Measurements from ENCODE around the gene DMD. TPM values are rescaled to one million over a fixed set of nuclear protein-coding genes. Genes with fewer than 3 reads are reported as not detected.
"Not testable (repeated sequence)": the region's sequence is repeated elsewhere in the genome, so short reads cannot be mapped to it uniquely, and the experiment has no call there.

Gene DMD
- polyA plus RNA-seq, 2 of the 4 experiments (the other 2 are of a cell fraction): 0.03 TPM; not detected in 1

DNA sequence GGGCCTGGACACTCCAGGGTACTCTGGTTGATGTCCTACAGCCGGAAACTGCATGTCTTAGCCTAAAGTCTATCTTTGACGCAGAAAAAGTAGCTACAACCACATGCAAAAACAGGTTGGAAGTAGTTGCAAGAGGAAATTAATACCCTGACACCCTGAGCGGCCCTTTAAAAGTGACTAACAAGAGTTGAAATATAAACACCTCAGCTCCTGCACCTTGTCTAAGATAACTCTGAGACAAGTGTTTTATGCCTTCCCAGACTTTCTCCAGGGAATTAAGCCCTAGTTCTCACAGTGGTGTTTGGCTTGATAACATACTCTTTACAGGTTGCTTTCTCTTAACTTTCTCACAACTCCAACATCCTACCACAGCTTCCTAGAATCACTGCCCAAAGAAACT is 943.1 kb downstream of the DMD start (continued):
- TF ChIP-seq JUN (IDR thresholded peaks at IDR 0.05) (no peak), KDM1A (IDR thresholded peaks at IDR 0.05; ENCODE audit: low read depth) (no peak), BHLHE40 (IDR thresholded peaks at IDR 0.05; ENCODE audit: low read depth, low read length) (no peak)

GRCh38 chrX:32267796-32268195 is 943.6 kb downstream of the DMD start:
- no peaks in the 10 kb centered on the region for H3K4me1 ChIP-seq
- ATAC-seq (no peak), DNase-seq (ENCODE audit: low read depth in 1 of 2, low spot score in 1 of 2) (no peak), FAIRE-seq (peak; percentile 51)
- H3K4me2 ChIP-seq: no peak overlapping the region
- CTCF ChIA-PET: no interaction called here
- no peak overlapping the region for H3K4me3 ChIP-seq
- WGBS (ENCODE audit: missing lambda C conversion rate): 5% methylated on average over 2 of the region's 2 CpGs
- H3K9me3 ChIP-seq: no peaks in the 10 kb centered on the region
- POLR2A ChIA-PET: no interaction called here
- H3K27ac ChIP-seq: no peak overlapping the region
- TF ChIP-seq FOSB (CRISPR knock-in tag; IDR thresholded peaks at IDR 0.05) (no peak), GATA3 (IDR thresholded peaks at IDR 0.05; ENCODE audit: borderline replicate concordance) (no peak), EHF (CRISPR knock-in tag; IDR thresholded peaks at IDR 0.05) (no peak), EP300 (IDR thresholded peaks at IDR 0.05) (no peak), RARB (CRISPR knock-in tag; IDR thresholded peaks at IDR 0.05) (no peak), CBX8 (IDR thresholded peaks at IDR 0.05) (no peak), NFE2L2 (conservative IDR thresholded peaks at IDR 0.05; ENCODE audit: low read length) (no peak), NPAS2 (CRISPR knock-in tag; IDR thresholded peaks at IDR 0.05; ENCODE audit: borderline replicate concordance) (no peak), CHD2 (IDR thresholded peaks at IDR 0.05; ENCODE audit: low read length, partially characterized antibody) (no peak), PBX3 (IDR thresholded peaks at IDR 0.05) (no peak), RNF2 (IDR thresholded peaks at IDR 0.05; ENCODE audit: borderline replicate concordance, low read depth) (no peak), SREBF2 (IDR thresholded peaks at IDR 0.05) (no peak)
- TF ChIP-seq, protein P1, sequence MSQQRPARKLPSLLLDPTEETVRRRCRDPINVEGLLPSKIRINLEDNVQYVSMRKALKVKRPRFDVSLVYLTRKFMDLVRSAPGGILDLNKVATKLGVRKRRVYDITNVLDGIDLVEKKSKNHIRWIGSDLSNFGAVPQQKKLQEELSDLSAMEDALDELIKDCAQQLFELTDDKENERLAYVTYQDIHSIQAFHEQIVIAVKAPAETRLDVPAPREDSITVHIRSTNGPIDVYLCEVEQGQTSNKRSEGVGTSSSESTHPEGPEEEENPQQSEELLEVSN (IDR thresholded peaks at IDR 0.05; ENCODE audit: borderline replicate concordance, low read depth): no peak
- TF ChIP-seq, protein P2, sequence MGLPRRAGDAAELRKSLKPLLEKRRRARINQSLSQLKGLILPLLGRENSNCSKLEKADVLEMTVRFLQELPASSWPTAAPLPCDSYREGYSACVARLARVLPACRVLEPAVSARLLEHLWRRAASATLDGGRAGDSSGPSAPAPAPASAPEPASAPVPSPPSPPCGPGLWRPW (IDR thresholded peaks at IDR 0.05): no peak

DNA sequence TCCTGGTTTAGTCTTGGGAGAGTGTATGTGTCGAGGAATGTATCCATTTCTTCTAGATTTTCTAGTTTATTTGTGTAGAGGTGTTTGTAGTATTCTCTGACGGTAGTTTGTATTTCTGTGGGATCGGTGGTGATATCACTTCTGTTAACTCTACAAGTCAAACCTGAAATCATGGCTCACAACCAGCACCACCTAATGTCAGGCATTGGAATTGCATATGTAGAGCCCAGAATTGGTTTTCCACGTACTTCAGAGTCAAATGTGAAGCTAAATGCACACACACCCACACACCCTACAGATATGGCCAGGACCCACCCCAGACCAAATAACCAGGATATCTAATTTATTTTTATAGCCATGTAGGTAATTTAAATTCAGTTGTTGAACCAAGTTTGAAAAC is 964.7 kb downstream of the DMD start:
- H3K4me1 ChIP-seq, ATAC-seq, H3K27ac ChIP-seq, POLR2A ChIA-PET, CTCF ChIA-PET, H3K4me3 ChIP-seq, H3K4me2 ChIP-seq, FAIRE-seq, H3K9me3 ChIP-seq: not testable (repeated sequence)
- 4% methylated on average over 4 of the region's 4 CpGs for WGBS (ENCODE audit: missing lambda C conversion rate)
- peak in 1 of 2 experiments; percentile 21 for DNase-seq (ENCODE audit: low read depth in 1 of 2, low spot score in 1 of 2)

DNA sequence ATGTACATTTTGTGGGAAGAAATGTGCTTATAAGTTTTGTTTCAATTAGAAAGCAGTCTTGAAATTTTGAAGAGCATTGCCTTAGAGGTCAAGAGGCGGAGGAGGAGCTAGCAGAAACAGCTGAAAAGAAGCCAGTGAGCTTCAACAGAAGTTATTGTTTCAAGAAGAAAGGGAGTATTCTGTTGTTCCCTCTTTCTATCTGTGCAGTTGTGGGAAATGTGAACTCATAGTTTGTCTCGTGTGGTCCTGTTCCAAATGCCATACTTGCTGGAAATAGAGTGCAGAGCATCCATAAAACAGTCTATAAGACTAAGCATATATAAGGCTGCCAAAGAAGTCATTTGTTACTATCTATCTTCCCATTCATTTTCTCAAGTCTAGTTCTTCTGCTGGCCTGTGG is 1015.7 kb downstream of the DMD start:
- WGBS (ENCODE audit: missing lambda C conversion rate): 0% methylated on average over 2 of the region's 2 CpGs
- no peak for ATAC-seq
- no peak overlapping the region for H3K27ac ChIP-seq
- no peak overlapping the region for H3K4me3 ChIP-seq
- H3K4me1 ChIP-seq: no peaks in the 10 kb centered on the region
- POLR2A ChIA-PET: no interaction called here
- no peak overlapping the region for H3K4me2 ChIP-seq
- no peak for DNase-seq (ENCODE audit: low read depth in 1 of 2, low spot score in 1 of 2)
- no peaks in the 10 kb centered on the region for H3K9me3 ChIP-seq
- FAIRE-seq: no peak
- CTCF ChIA-PET: no interaction called here
- TF ChIP-seq FOSB (CRISPR knock-in tag; IDR thresholded peaks at IDR 0.05) (no peak), GATA3 (IDR thresholded peaks at IDR 0.05; ENCODE audit: borderline replicate concordance) (no peak), MAZ (IDR thresholded peaks at IDR 0.05; ENCODE audit: borderline replicate concordance, low read depth, low read length) (no peak), CBX8 (IDR thresholded peaks at IDR 0.05) (no peak), JUNB (IDR thresholded peaks at IDR 0.05) (no peak), KDM1A (IDR thresholded peaks at IDR 0.05; ENCODE audit: low read depth) (no peak), MYC (IDR thresholded peaks at IDR 0.05; ENCODE audit: borderline replicate concordance, low read length) (no peak), RFX5 (IDR thresholded peaks at IDR 0.05) (no peak), ATOH8 (CRISPR knock-in tag; IDR thresholded peaks at IDR 0.05; ENCODE audit: low read depth) (no peak), USF2 (IDR thresholded peaks at IDR 0.05) (no peak), HOXB13 (CRISPR knock-in tag; IDR thresholded peaks at IDR 0.05; ENCODE audit: low read depth) (no peak), BHLHE40 (IDR thresholded peaks at IDR 0.05; ENCODE audit: low read depth, low read length) (no peak), NPAS2 (CRISPR knock-in tag; IDR thresholded peaks at IDR 0.05; ENCODE audit: borderline replicate concordance) (no peak), MAFK (IDR thresholded peaks at IDR 0.05; ENCODE audit: partially characterized antibody) (no peak), ESRRA (IDR thresholded peaks at IDR 0.05; ENCODE audit: borderline replicate concordance, low read length) (no peak), NR3C1 (IDR thresholded peaks at IDR 0.05) (no peak)
- TF ChIP-seq, protein P2 (IDR thresholded peaks at IDR 0.05): no peak
- TF ChIP-seq, protein P3, sequence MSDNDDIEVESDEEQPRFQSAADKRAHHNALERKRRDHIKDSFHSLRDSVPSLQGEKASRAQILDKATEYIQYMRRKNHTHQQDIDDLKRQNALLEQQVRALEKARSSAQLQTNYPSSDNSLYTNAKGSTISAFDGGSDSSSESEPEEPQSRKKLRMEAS (IDR thresholded peaks at IDR 0.05): no peak

Measured in A549 (cell line).